WTC11 (cell line): Measurements from ENCODE around the gene PRR23E.

Experiments
- CREB1 ChIP-seq: sonication (generic); formaldehyde crosslinking; IDR thresholded peaks from 2 replicates; pipeline ENCODE4 v1.8.0; 2023; ENCODE audit warnings: mild to moderate bottlenecking, missing genetic modification reagents
- CREM ChIP-seq: sonication (generic); formaldehyde crosslinking; IDR thresholded peaks from 2 replicates; pipeline ENCODE4 v1.8.1; 2022; ENCODE audit warnings: mild to moderate bottlenecking, missing genetic modification reagents, moderate library complexity
- ELF4 ChIP-seq: sonication (generic); formaldehyde crosslinking; IDR thresholded peaks from 2 replicates; pipeline ENCODE4 v1.8.1; 2022; ENCODE audit warnings: low read depth, mild to moderate bottlenecking, moderate library complexity, missing genetic modification reagents
- FOXP4 ChIP-seq: sonication (generic); formaldehyde crosslinking; IDR thresholded peaks from 2 replicates; pipeline ENCODE4 v1.8.0; 2022; ENCODE audit warnings: mild to moderate bottlenecking, missing genetic modification reagents
- SP1 ChIP-seq: sonication (generic); formaldehyde crosslinking; conservative IDR thresholded peaks from 2 replicates; pipeline ENCODE4 v1.8.1; 2022; ENCODE audit warnings: missing genetic modification reagents
- TEAD1 ChIP-seq: sonication (generic); formaldehyde crosslinking; IDR thresholded peaks from 2 replicates; pipeline ENCODE4 v1.8.0; 2022; ENCODE audit warnings: mild to moderate bottlenecking, missing genetic modification reagents
- ZNF263 ChIP-seq: sonication (generic); formaldehyde crosslinking; IDR thresholded peaks from 2 replicates; pipeline ENCODE4 v1.8.1; 2022; ENCODE audit warnings: low read depth, mild to moderate bottlenecking, moderate library complexity, missing genetic modification reagents
- TF ChIP-seq, protein P1 (sequence below): fragments of 200-600 bp; IDR thresholded peaks from 2 replicates; pipeline ENCODE4 v1.8.0; 2022; ENCODE audit warnings: antibody characterized with exemption
- TF ChIP-seq, protein P2 (sequence below): fragments of 250-450 bp; sonication (Bioruptor Pico); IDR thresholded peaks from 2 replicates; pipeline ENCODE4 v1.8.0; 2021; ENCODE audit warnings: mild to moderate bottlenecking

DNA sequence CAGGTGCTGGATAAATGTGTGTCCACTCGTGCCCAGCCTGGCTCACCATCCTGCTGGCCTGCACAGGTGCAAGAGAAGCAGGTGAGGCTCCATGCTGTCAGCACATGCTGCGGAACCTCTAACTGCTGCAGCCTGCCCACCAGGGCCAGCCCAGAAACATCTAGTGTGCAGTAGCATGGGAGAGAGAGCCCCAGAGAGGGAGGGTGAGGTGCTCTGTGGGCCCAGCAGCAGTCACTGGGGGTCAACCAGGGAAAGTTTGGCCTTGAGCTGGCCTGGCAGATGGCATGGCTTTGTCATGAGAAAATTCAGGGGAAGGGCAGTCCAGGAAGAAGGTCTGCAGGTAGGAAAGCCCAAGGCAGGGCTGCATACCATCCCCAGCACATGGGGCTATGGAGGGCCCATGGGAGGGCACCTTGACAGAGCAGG lies 18.2 kb upstream of the PRR23E start:
- TF ChIP-seq ZNF263 (CRISPR knock-in tag) (no peak), FOXP4 (no peak), ELF4 (CRISPR knock-in tag) (no peak), CREB1 (CRISPR knock-in tag) (no peak), SP1 (CRISPR knock-in tag) (no peak), CREM (CRISPR knock-in tag) (no peak), TEAD1 (CRISPR knock-in tag) (no peak)
- TF ChIP-seq, protein P1, sequence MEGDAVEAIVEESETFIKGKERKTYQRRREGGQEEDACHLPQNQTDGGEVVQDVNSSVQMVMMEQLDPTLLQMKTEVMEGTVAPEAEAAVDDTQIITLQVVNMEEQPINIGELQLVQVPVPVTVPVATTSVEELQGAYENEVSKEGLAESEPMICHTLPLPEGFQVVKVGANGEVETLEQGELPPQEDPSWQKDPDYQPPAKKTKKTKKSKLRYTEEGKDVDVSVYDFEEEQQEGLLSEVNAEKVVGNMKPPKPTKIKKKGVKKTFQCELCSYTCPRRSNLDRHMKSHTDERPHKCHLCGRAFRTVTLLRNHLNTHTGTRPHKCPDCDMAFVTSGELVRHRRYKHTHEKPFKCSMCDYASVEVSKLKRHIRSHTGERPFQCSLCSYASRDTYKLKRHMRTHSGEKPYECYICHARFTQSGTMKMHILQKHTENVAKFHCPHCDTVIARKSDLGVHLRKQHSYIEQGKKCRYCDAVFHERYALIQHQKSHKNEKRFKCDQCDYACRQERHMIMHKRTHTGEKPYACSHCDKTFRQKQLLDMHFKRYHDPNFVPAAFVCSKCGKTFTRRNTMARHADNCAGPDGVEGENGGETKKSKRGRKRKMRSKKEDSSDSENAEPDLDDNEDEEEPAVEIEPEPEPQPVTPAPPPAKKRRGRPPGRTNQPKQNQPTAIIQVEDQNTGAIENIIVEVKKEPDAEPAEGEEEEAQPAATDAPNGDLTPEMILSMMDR: no peak
- TF ChIP-seq, protein P2, sequence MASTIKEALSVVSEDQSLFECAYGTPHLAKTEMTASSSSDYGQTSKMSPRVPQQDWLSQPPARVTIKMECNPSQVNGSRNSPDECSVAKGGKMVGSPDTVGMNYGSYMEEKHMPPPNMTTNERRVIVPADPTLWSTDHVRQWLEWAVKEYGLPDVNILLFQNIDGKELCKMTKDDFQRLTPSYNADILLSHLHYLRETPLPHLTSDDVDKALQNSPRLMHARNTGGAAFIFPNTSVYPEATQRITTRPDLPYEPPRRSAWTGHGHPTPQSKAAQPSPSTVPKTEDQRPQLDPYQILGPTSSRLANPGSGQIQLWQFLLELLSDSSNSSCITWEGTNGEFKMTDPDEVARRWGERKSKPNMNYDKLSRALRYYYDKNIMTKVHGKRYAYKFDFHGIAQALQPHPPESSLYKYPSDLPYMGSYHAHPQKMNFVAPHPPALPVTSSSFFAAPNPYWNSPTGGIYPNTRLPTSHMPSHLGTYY (CRISPR knock-in tag): no peak
